HK-2 (cell line): ENCODE results near the gene FAM180A.
A peak's percentile ranks its signal among the peaks of the same experiment; 100 is the strongest.
"Not testable (repeated sequence)": the region's sequence is repeated elsewhere in the genome, so short reads cannot be mapped to it uniquely, and the experiment has no call there.

Experiments
- DNase-seq: peaks from one replicate; pipeline ENCODE4 v3.0.0-alpha.2; 2018; ENCODE audit not compliant: unreplicated experiment

Gene FAM180A

GRCh38 chr7:135741905-135742304 lies 6.7 kb downstream of the FAM180A start:
- no peak for DNase-seq

- no peak for DNase-seq
Observed at GRCh38 chr7:135740889-135741288, 7.7 kb downstream of the FAM180A start.

- not testable (repeated sequence) for DNase-seq
Observed at GRCh38 chr7:135737306-135737647, 11.3 kb downstream of the FAM180A start.

DNA sequence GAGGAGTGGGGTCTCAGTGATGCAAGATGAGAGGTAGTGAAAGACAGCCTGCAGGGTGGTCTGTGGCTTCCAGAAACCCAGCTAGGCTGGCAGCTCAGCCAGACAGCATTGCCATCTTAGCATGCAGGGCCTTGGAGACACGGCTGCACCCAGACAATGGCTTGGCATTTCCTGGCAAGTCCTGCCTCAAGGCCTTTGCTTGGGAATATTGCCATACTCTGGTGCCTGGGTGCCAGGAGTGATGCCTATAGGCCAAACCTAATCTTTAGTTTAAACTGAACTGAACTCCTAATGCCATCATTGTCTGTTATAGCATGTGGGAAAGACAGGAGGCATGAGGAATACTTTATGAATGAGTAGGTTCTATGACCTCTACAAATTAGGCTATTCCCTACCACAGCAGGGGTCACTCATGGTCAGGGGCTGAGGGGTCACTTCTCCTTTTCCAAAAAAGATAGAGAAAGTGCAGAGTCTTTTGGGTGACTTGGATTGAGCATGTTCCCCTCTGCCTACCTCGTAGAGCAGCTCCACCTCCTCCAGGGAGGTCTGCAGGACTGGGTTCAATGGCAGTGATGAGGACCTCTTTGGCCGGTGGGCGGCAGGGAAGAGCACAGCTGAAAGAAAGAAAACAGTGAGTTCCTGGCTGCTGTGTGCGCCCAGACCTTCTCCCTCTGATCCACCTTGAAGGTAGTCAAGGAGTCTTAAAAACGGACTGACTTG lies 11.9 kb downstream of the FAM180A start:
- no peak for DNase-seq

- no peak for DNase-seq
Observed at GRCh38 chr7:135734343-135734689, 14.3 kb downstream of the FAM180A start.

DNA sequence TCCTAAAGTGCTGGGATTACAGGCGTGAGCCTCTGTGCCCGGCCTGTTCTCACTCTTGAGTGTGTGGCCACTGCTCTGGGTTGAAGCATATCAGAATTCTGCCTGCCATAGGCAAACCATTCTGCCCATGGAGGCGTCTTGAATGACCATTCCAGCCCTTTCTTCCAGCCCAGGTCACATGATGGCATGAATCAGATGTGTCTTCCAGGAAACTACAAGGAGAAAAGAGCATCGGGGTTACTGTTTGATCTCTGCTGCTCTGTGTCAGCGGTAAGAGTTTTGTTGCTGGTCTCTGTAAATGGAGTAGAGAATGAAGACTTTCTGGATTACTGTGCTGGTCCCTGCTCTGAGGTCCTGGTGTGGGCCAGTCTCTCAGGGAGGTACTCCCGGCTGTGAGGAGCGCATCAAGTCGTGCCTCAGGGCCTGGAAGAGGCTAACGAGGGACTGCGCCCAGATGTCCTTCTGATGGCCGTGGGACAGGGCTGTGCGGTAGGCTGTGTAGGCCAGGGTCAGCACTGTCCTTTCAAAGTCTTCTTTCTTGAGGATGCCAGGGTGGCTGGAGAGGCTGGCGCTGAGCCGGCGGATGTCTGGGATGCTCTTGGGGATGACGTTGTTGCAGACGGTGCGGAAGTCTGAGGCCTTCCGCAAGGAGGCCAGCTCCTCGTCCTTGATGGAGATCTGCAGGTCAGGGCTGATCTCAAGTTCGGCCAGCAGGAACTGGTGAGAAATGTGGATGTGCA lies 14.8 kb downstream of the FAM180A start:
- DNase-seq: peak; percentile 18

GRCh38 chr7:135731131-135731530 lies 17.5 kb downstream of the FAM180A start:
- no peak for DNase-seq

DNA sequence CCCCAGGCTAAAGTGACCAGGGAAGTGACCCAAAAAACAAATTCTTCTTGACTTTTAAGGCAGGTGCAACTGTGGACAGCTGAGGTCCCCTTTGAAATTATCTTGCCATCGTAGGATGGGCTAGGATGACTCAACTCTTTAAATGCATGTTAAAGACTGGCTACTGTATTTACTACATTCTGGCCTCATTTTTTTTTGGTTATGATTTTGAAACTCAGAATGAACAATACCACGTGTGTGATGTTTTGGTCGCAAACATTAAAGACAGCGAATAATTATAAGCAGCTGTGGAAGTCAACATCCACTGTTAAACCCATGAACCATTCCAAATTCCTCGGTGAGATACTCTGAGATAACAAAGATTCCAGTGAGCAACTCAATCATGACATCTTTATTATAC lies 19.4 kb downstream of the FAM180A start:
- no peak for DNase-seq

GRCh38 chr7:135728136-135728669 lies 20.4 kb downstream of the FAM180A start, which contains the start of gene SLC13A4:
SLC13A4 (minus strand) TSS chr7:135728186; CDS start chr7:135727496, 690 bp downstream.
- no peak for DNase-seq

- no peak for DNase-seq
Observed at GRCh38 chr7:135726911-135727673, 21.5 kb downstream of the FAM180A start.

GRCh38 chr7:135726276-135726788 lies 22.3 kb downstream of the FAM180A start:
- DNase-seq: no peak

DNA sequence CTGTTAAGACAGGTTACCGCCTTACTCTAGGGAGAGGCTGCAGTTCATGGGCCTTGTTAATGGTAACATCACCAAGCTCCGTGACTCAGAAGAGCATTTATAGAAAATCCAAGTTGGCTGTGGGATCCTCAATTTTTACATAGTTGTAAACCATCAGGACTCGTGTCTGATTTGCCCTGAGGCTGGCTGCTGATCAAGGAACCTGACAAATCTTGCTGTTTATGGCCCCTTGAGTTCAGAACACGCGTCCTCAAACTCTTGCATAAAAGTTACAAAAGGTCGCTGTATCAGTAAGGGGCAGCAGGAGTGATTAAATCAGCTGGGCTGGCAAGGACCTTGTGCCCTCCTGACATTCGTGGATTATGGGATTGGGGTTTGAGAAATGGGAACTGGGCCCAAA lies 25.2 kb downstream of the FAM180A start:
- no peak for DNase-seq

DNA sequence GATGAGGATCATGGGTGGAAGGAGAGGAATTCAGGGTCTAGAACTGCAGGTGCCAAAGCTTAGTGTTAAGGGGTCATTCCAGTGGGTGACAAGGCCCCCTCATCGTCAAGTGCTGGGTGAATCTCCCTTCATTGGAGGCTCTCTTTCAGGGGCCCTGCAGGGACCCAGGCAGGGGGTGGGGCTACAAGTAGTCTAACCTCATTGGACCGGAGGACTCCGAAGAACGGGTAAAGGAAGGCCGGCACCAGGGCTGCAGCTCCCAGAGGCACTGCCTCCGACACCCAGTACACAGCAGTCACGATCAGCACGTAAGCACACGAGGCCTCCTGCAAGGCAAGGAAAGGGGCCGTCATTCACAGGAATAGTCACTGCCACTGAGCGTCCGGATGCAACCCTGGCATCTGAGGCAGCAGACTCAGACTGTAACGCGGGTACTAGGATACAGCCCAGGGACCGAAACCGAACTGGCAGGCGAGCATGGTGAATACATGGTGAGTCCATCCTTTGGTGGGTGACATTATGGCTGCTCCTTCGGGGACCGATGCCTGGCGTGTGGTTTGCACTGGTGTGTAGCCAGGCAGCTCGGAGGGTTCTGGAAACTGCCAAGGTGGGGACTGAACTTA lies 27.3 kb downstream of the FAM180A start:
- no peak for DNase-seq

- DNase-seq: no peak
Observed at GRCh38 chr7:135719688-135720087, 28.9 kb downstream of the FAM180A start.

- no peak for DNase-seq
Observed at GRCh38 chr7:135718794-135719437, 29.7 kb downstream of the FAM180A start.

DNA sequence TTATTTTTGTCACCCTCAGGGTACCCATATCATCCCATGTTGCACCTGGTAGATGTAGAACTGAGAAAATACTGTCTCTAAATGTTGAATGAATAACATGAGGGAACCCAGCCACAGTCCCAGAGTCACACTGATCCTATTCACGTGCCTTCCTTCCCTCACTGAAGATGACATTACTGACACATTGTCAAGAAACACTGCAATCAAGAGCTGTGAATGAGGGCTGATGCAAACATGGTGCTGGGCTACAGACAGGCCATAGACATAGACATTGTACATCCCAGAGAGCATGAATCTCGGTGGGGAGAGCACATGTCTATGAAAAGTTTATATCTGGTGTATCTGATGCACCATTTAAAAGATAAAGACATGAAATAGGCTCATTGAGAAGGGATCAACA lies 30.4 kb downstream of the FAM180A start:
- DNase-seq: no peak

DNA sequence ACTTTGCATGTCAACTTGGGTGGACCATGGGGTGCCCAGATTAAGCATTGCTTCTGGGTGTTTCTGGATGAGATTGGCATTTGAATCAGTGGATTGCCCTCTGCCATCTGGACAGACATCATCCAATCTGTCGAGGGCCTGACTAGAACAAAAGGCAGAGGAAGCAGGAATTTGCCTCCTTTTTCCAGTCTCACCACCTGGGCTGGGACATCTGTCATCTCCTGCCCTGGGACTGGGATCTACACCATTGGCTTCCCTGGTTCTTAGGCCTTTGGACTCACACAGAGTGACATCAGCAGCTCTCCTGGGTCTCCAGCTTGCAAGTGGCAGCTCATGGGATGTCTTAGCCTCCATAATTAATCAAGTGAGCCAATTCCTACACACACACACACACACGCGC lies 30.9 kb downstream of the FAM180A start:
- DNase-seq: no peak

GRCh38 chr7:135716677-135717238 lies 31.9 kb downstream of the FAM180A start:
- peak; percentile 24 for DNase-seq

DNA sequence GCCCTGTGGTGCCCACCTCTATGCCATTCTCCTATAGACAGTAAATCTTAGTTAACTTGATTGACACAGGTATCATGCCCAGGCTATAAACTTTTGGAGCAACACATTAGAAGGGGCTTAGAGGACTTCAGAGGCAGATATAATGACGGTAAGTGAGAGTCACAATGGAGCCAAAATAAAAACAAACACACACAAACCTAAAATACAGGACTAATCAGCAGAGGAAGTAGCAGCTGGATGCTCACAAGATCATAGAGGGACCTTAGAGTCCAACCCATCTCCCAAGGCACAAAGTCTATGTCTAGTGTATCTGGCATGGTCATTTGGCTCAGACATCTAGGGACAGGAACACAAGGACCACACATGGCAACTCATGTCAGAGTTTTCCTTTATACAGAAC lies 32.9 kb downstream of the FAM180A start:
- DNase-seq: no peak

DNA sequence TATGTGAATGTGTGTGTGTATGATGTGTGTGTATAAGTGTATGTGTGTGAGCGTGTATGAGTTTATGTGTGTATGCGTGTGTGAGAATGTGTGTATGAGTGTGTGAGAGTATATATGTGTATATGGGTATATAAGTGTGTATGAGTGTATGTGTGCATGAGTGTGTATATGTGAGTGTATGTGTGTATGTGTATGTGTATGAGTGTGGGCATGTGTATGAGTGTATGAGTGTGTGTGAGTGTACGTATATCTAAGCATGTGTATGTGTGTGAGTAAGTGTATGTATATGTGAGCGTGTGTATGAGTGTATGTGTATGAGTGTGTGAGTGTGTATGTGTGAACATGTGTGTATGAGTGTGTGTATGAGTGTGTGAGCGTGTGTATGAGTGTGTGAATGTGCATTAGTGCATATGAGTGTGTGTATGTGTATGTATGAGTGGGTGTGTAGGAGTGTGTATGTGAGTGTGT lies 33.5 kb downstream of the FAM180A start:
- no peak for DNase-seq

- DNase-seq: peak; percentile 58
Observed at GRCh38 chr7:135714534-135715009, 34.0 kb downstream of the FAM180A start.
